ENCODE measurements around the gene BPIFB4. TPM values are rescaled to one million over a fixed set of nuclear protein-coding genes. Genes with fewer than 3 reads are reported as not detected.

The BPIFB4 gene
- total RNA-seq, 1 donor from 2014 or later, result not detected

GRCh38 chr20:33034115-33034514, 45.3 kb upstream of the BPIFB4 start:
- H3K4me1 Mint-ChIP-seq (ENCODE audit: low read depth, unreplicated experiment), result no peaks in the 10 kb centered on the region

GRCh38 chr20:33034901-33035492, 44.4 kb upstream of the BPIFB4 start:
- H2AFZ ChIP-seq (ENCODE audit: low read depth, low read length), result no peak overlapping the region
- peaks cover 13% of the 10 kb centered on the region for H3K9me3 Mint-ChIP-seq (ENCODE audit: unreplicated experiment)

More at GRCh38 chr20:33034115-33034514, 45.3 kb upstream of the BPIFB4 start:
- Histone ChIP-seq H3K27me3 (ENCODE audit: insufficient read depth, low read length) (no peaks in the 10 kb centered on the region), H3K9ac (ENCODE audit: low read length) (no peak overlapping the region), H3K4me1 (ENCODE audit: insufficient read depth, low read length) (no peaks in the 10 kb centered on the region), H3K4me3 (ENCODE audit: insufficient read depth, low read depth, low read length) (no peak overlapping the region), H4K20me1 (ENCODE audit: insufficient read depth, low read length) (no peaks in the 10 kb centered on the region), H3K4me2 (ENCODE audit: low read length) (no peak overlapping the region), H2AFZ (ENCODE audit: low read depth, low read length) (no peak overlapping the region), H3K27ac (ENCODE audit: low read depth, low read length) (no peak overlapping the region), H3K36me3 (ENCODE audit: insufficient read depth, low read length) (no peaks in the 10 kb centered on the region), H3K79me2 (ENCODE audit: insufficient read depth, low read length) (no peaks in the 10 kb centered on the region), H3K9me3 (ENCODE audit: insufficient read depth, low read depth, low read length) (no peaks in the 10 kb centered on the region)
- no peak for DNase-seq (ENCODE audit: low read depth)
- H3K27ac Mint-ChIP-seq (ENCODE audit: unreplicated experiment), result no peak overlapping the region
- H3K36me3 Mint-ChIP-seq (ENCODE audit: low read depth, unreplicated experiment), result no peaks in the 10 kb centered on the region
- H3K9me3 Mint-ChIP-seq (ENCODE audit: unreplicated experiment), result peaks cover 11% of the 10 kb centered on the region
- FAIRE-seq, result no peak
- TF ChIP-seq EZH2 (IDR thresholded peaks at IDR 0.05; ENCODE audit: insufficient read depth, low read length) (no peak), CTCF (IDR thresholded peaks at IDR 0.05; ENCODE audit: insufficient read depth, low read depth, low read length) (no peak)
- peaks cover 53% of the 10 kb centered on the region for H3K27me3 Mint-ChIP-seq (ENCODE audit: low read depth, unreplicated experiment)
- no peak overlapping the region for H3K4me3 Mint-ChIP-seq (ENCODE audit: unreplicated experiment)

More at GRCh38 chr20:33034901-33035492, 44.4 kb upstream of the BPIFB4 start:
- Histone ChIP-seq H3K27ac (ENCODE audit: low read depth, low read length) (no peak overlapping the region), H3K36me3 (ENCODE audit: insufficient read depth, low read length) (no peaks in the 10 kb centered on the region), H4K20me1 (ENCODE audit: insufficient read depth, low read length) (no peaks in the 10 kb centered on the region), H3K27me3 (ENCODE audit: insufficient read depth, low read length) (no peaks in the 10 kb centered on the region), H3K79me2 (ENCODE audit: insufficient read depth, low read length) (no peaks in the 10 kb centered on the region), H3K9ac (ENCODE audit: low read length) (no peak overlapping the region), H3K4me1 (ENCODE audit: insufficient read depth, low read length) (no peaks in the 10 kb centered on the region), H3K9me3 (ENCODE audit: insufficient read depth, low read depth, low read length) (no peaks in the 10 kb centered on the region), H3K4me2 (ENCODE audit: low read length) (no peak overlapping the region), H3K4me3 (ENCODE audit: insufficient read depth, low read depth, low read length) (no peak overlapping the region)
- TF ChIP-seq EZH2 (IDR thresholded peaks at IDR 0.05; ENCODE audit: insufficient read depth, low read length) (no peak), CTCF (IDR thresholded peaks at IDR 0.05; ENCODE audit: insufficient read depth, low read depth, low read length) (no peak)
- no peaks in the 10 kb centered on the region for H3K36me3 Mint-ChIP-seq (ENCODE audit: low read depth, unreplicated experiment)
- peaks cover 61% of the 10 kb centered on the region for H3K27me3 Mint-ChIP-seq (ENCODE audit: low read depth, unreplicated experiment)
- no peak for DNase-seq (ENCODE audit: low read depth)
- H3K27ac Mint-ChIP-seq (ENCODE audit: unreplicated experiment), result no peak overlapping the region
- H3K4me3 Mint-ChIP-seq (ENCODE audit: unreplicated experiment), result no peak overlapping the region
- H3K4me1 Mint-ChIP-seq (ENCODE audit: low read depth, unreplicated experiment), result no peaks in the 10 kb centered on the region
- FAIRE-seq, result no peak
